Left renal cortex interstitium (tissue), 4 donors: ENCODE results near the gene MTG2. TPM values are rescaled to one million over a fixed set of nuclear protein-coding genes. Genes with fewer than 3 reads are reported as not detected.
"Not testable (repeated sequence)": the region's sequence is repeated elsewhere in the genome, so short reads cannot be mapped to it uniquely, and the experiment has no call there.

ENCODE experiments used
- DNase-seq, 4 donors: peaks; one replicate each; pipeline ENCODE4 v3.0.0-alpha.2; 2013; ENCODE audit warnings: low read depth in 4 of 4, low spot score in 2 of 4, missing footprints in 1 of 4
- polyA plus RNA-seq, 4 donors: library from polyadenylated mRNA; unstranded; fragments of 120-200 nt; gene quantifications; one replicate each; pipeline ENCODE4 v1.2.1, GENCODE V29; 2013; ENCODE audit not compliant: insufficient read length in 4 of 4

MTG2 gene
- polyA plus RNA-seq, 4 donors, result 30.6 to 45.6 (median 36.7) TPM

GRCh38 chr20:62143957-62144825, 38.6 kb upstream of the MTG2 start:
- no peak for DNase-seq

- no peak for DNase-seq
Observed at GRCh38 chr20:62145688-62146018, 37.2 kb upstream of the MTG2 start.

- DNase-seq, result no peak
Observed at GRCh38 chr20:62146019-62146755, 36.6 kb upstream of the MTG2 start.

GRCh38 chr20:62147125-62147524, 35.7 kb upstream of the MTG2 start:
- DNase-seq, result no peak

GRCh38 chr20:62147528-62147927, 35.3 kb upstream of the MTG2 start:
- DNase-seq, result no peak

GRCh38 chr20:62148383-62148782, 34.4 kb upstream of the MTG2 start:
- not testable (repeated sequence) for DNase-seq

GRCh38 chr20:62148908-62149314, 33.9 kb upstream of the MTG2 start:
- DNase-seq, result no peak

GRCh38 chr20:62149532-62150309, 33.1 kb upstream of the MTG2 start:
- no peak for DNase-seq

- no peak for DNase-seq
Observed at GRCh38 chr20:62150310-62150575, 32.6 kb upstream of the MTG2 start.

- DNase-seq, result no peak
Observed at GRCh38 chr20:62151225-62151624, 31.6 kb upstream of the MTG2 start.

GRCh38 chr20:62151835-62152364, 30.9 kb upstream of the MTG2 start:
- DNase-seq, result no peak

GRCh38 chr20:62155428-62156253, 27.2 kb upstream of the MTG2 start:
- no peak for DNase-seq

GRCh38 chr20:62156254-62156556, 26.6 kb upstream of the MTG2 start:
- DNase-seq, result no peak

- no peak for DNase-seq
Observed at GRCh38 chr20:62156592-62157386, 26.0 kb upstream of the MTG2 start.

- no peak for DNase-seq
Observed at GRCh38 chr20:62157387-62158087, 25.3 kb upstream of the MTG2 start.

GRCh38 chr20:62158088-62158400, 24.8 kb upstream of the MTG2 start:
- DNase-seq, result no peak

- DNase-seq, result no peak
Observed at GRCh38 chr20:62158541-62158940, 24.3 kb upstream of the MTG2 start.

- DNase-seq, result no peak
Observed at GRCh38 chr20:62159052-62159451, 23.8 kb upstream of the MTG2 start.

GRCh38 chr20:62159839-62160238, 23.0 kb upstream of the MTG2 start:
- no peak for DNase-seq
